ENCODE results near the gene ASTN1. TPM values are rescaled to one million over a fixed set of nuclear protein-coding genes. Genes with fewer than 3 reads are reported as not detected.

ASTN1 gene
- total and polyA plus RNA-seq, 5 experiments from 2014 or later = not detected

DNA sequence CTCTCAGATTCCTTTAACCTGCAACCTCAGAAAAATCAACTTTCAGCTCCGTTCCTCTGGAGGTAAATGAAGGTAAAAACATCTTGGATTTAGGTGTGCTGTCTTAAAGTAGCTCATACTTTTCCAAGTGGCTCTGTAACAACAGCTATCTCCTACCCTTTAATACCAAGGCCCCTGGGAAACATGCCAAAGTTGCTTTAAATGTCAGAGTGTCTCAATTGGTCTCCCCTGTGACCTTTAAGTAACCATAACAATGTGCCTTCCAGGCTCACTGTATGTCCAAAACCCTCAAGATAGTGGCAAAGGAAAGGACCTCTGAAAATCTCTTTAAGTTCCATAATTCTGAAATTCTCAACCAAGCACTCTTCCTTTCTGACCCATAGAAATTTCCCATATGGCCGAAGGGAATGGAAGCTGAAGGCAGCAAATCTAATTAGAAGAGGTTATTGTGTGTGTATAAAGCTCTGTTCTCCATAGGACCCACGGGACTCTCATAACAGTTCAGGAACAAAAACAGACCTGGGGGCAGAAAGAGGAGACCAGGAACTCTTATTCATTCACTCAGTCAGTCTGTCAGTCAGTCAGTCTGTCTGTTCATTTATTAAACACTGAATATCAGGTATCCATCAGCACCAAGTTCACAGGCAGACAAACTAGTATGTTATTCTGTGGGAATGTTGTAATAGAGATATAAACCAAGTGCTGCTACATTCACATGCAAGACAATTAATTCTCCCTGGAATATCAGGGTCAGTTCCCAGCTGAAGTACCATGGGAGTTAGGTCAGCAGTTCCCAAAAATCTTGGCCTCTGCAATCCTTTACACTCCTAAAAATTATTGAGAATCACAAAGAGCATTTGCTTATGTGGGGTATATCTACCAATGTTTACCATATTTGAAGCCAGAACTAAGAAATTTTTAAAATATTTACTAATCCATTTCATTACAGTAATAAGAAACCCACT lies 19.1 kb downstream of the ASTN1 start:
- POLR2A ChIA-PET = no interaction called here
- peaks cover 0 to 9% (median 0%) of the 10 kb centered on the region in 5 donors for H3K27me3 Mint-ChIP-seq
- H3K27ac Mint-ChIP-seq = no peak overlapping the region
- ATAC-seq (no peak), DNase-seq (no peak)
- no peak overlapping the region for H3K4me3 Mint-ChIP-seq
- H3K4me1 Mint-ChIP-seq = peaks cover 0 to 2% (median under 1%) of the 10 kb centered on the region in 4 donors
- no peaks in the 10 kb centered on the region for H3K36me3 Mint-ChIP-seq
- H3K9me3 Mint-ChIP-seq = peaks cover 0 to 9% (median 0%) of the 10 kb centered on the region in 9 donors

DNA sequence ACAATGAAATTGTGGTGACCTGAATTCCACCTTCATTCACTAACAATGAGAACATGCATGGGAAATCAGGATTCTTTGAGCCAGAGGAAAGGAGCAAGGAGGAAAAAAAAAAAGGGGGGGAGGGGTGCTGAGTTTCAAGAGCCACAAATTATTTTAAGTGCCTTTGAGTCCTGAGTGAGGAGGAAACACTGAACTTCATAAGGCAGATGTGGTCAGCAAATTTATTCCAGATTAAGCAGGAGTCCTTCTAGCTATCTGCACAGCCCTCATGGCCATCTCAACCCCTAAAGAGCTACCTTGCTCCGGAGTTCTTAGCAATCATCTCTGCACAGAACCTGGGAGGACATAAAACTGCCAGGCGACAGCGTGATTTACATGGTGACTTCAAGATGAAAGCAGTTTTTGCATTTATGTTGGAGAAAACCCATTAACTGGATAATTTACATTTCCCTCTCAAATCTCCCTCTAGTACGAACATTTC lies 21.7 kb downstream of the ASTN1 start:
- no peak for ATAC-seq
- Mint-ChIP-seq H3K27me3 (peaks cover 0 to 9% (median 0%) of the 10 kb centered on the region in 5 donors), H3K36me3 (no peaks in the 10 kb centered on the region), H3K4me1 (peaks cover 0 to 8% (median 0%) of the 10 kb centered on the region in 4 donors), H3K9me3 (peaks cover 0 to 11% (median 2%) of the 10 kb centered on the region in 9 donors), H3K27ac (no peak overlapping the region), H3K4me3 (no peak overlapping the region)
- DNase-seq = no peak
- POLR2A ChIA-PET = no interaction called here

DNA sequence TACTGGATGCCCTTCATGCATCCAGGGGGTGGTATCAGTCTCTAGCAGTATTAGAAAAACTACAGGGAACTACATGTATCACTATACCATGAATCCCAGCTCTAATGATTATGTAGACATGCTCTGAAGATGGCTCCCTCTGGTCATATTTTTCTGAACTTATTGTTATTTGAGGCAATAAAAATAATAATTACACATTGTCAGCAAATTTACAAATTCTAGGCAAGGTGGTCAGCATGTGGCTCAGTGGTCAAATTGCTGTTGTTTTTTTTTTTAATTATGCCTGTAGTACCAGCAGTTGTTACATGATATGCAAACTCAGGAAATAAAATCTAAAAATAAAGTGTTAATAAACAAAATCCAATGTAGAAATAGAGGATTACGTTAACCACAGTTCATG lies 22.5 kb downstream of the ASTN1 start:
- peaks cover 0 to 8% (median 0%) of the 10 kb centered on the region in 4 donors for H3K4me1 Mint-ChIP-seq
- H3K27ac Mint-ChIP-seq = no peak overlapping the region
- POLR2A ChIA-PET = no interaction called here

DNA sequence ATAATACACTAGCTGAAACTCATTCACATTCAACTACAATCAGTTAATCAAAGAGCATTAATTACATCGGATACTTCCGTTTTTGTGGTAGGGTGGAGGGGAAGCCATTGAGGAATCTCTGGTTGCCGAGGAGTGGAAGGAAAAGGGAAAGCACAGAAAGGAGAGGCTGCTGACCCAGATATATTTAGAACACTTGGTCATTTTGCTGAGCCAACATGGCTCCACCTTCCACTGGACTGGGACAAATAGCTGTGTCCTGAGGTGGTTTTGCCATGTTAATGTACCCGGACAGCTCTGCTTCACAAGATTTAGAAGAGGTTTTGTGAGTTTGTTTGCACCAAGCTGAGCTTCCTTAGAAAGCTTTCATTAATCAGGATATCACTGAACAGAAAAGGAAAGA lies 26.2 kb downstream of the ASTN1 start:
- no peak overlapping the region for H3K27ac Mint-ChIP-seq
- peaks cover 0 to 10% (median 0%) of the 10 kb centered on the region in 5 donors for H3K27me3 Mint-ChIP-seq
- peaks cover 0 to 13% (median 2%) of the 10 kb centered on the region in 9 donors for H3K9me3 Mint-ChIP-seq

More for the DNA sequence above, 22.5 kb downstream of the ASTN1 start:
- no peak for DNase-seq
- no peak for ATAC-seq
- H3K27me3 Mint-ChIP-seq = peaks cover 0 to 10% (median 0%) of the 10 kb centered on the region in 5 donors
- no peaks in the 10 kb centered on the region for H3K36me3 Mint-ChIP-seq
- no peak overlapping the region for H3K4me3 Mint-ChIP-seq
- H3K9me3 Mint-ChIP-seq = peaks cover 0 to 13% (median 1%) of the 10 kb centered on the region in 9 donors

DNA sequence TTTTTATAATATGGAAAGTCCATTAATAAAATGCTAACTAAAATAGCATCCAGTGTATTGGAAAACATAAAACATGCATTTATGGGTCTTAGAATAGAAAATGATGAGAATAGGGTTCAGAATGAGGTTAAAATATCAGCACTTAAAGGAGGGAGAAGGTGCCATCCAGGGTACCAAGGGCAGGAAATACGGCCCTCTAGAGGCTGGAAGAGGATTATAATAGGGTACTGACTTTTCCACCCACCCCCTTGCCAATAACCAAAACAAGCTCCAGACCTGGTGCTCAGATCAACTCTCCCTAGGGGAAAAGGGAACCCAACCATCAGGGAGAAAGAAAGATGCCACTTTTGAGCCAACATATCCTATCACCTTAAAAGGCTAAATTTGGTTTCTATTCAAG lies 26.7 kb downstream of the ASTN1 start:
- Mint-ChIP-seq H3K27ac (no peak overlapping the region), H3K4me1 (peaks cover 0 to 12% (median 0%) of the 10 kb centered on the region in 4 donors), H3K27me3 (peaks cover 0 to 10% (median 0%) of the 10 kb centered on the region in 5 donors), H3K4me3 (no peak overlapping the region), H3K36me3 (no peaks in the 10 kb centered on the region), H3K9me3 (peaks cover 0 to 13% (median 2%) of the 10 kb centered on the region in 9 donors)
- POLR2A ChIA-PET = no interaction called here
- DNase-seq = no peak
- ATAC-seq = no peak

More for the DNA sequence above, 26.2 kb downstream of the ASTN1 start:
- no peak for DNase-seq
- POLR2A ChIA-PET = no interaction called here
- ATAC-seq = no peak
- peaks cover 0 to 12% (median 0%) of the 10 kb centered on the region in 4 donors for H3K4me1 Mint-ChIP-seq
- H3K4me3 Mint-ChIP-seq = no peak overlapping the region
- H3K36me3 Mint-ChIP-seq = no peaks in the 10 kb centered on the region

DNA sequence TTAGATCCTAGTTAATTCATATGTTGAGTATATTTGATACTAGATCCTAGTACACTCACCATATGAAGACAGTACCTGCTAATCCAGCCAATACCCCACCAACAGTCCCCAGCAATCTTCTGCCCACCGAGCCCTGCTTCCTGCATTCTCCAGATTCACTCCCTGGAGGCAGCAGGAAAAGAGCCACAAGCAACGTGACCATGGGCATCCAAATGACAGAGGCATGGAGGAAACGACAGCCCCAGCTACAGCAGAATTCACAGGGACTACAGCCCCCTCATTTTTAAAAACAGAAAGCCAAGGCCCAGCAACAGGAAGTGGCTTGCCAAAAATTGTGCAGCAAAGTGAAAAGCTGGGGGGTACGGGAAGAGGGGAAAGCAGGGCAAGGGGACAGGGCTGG lies 29.3 kb downstream of the ASTN1 start:
- no peak overlapping the region for H3K27ac Mint-ChIP-seq
- peaks cover 0 to 10% (median 0%) of the 10 kb centered on the region in 5 donors for H3K27me3 Mint-ChIP-seq
- ATAC-seq (no peak), DNase-seq (no peak)
- no peaks in the 10 kb centered on the region for H3K36me3 Mint-ChIP-seq
- H3K4me3 Mint-ChIP-seq = no peak overlapping the region
- H3K4me1 Mint-ChIP-seq = peaks cover 0 to 9% (median 0%) of the 10 kb centered on the region in 4 donors
- POLR2A ChIA-PET = no interaction called here
- peaks cover 0 to 13% (median 2%) of the 10 kb centered on the region in 9 donors for H3K9me3 Mint-ChIP-seq

DNA sequence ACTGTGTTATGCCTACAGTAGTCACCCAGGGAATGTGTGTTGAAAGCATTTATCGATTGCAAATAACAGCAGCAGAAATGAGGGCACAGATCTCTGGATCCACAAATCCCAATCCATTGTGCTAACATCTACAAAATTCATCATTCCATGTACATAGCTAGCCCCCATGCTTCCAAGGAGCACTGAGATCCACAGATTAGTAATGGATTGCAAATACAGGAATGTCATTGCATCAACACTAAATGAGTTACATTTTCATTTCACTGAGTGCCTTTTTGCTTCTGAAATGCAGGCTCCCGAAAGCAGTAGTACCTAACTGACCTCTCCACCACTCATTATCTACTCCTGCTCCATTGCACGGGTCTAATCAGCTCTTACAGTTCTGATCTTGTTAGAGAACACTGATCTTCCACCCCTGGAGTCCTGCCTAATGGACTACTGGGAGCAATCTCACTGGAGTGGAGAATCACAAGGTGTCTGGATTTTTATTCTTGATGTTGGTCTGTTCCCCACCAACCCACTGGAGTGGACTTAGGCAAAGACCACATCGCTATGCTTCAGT lies 30.5 kb downstream of the ASTN1 start:
- Mint-ChIP-seq H3K27me3 (peaks cover 0 to 10% (median 1%) of the 10 kb centered on the region in 5 donors), H3K36me3 (no peaks in the 10 kb centered on the region), H3K4me3 (no peak overlapping the region), H3K27ac (no peak overlapping the region), H3K9me3 (peaks cover 0 to 17% (median 3%) of the 10 kb centered on the region in 9 donors), H3K4me1 (peaks cover 0 to 4% (median 0%) of the 10 kb centered on the region in 4 donors)
- POLR2A ChIA-PET = no interaction called here
- ATAC-seq = no peak
- no peak for DNase-seq

DNA sequence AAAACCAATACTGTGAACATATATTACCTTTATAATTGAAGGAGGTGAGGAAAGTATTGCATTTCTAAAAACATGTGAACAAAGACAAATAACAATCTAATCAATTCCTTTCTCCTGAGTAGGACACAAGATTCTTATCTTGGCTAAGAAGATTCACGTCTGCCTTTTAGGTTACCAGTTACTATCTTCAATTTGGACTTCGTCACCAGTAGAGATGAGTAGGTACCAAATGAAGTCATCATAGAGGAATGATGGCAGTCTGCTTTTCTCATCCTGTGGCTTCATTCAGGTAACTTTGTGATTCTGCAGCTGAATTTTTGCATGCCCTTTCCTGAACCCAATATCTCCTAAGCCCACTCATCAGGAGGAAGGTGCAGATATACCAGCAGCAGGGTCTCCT lies 32.4 kb downstream of the ASTN1 start:
- H3K9me3 Mint-ChIP-seq = peaks cover 0 to 10% (median 4%) of the 10 kb centered on the region in 9 donors
- no peak overlapping the region for H3K27ac Mint-ChIP-seq
- POLR2A ChIA-PET = no interaction called here
- peaks cover 0 to 7% (median 1%) of the 10 kb centered on the region in 5 donors for H3K27me3 Mint-ChIP-seq
- peaks cover 0 to 4% (median 0%) of the 10 kb centered on the region in 3 donors for H3K36me3 Mint-ChIP-seq
- ATAC-seq = no peak
- no peak for DNase-seq
- no peak overlapping the region for H3K4me3 Mint-ChIP-seq
- H3K4me1 Mint-ChIP-seq = peaks cover 0 to 4% (median 0%) of the 10 kb centered on the region in 4 donors

DNA sequence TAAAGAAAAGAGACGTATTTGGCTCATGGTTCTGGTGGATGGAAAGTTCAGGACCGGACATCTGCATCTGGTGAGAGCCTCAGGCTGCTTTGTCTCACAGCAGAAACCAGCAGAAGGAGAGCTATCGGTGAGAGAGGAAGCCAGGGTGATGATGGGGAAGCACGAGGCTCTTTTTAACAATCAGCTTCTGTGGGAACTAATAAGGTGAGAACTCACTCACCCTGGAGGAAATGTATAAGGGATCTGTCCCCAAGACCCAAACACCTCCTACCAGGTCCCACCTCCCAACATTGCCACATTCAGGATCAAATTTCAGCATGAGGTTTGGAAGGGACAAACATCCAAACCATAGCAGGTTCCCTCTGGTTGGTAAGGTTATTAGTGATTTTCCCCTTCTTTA lies 32.8 kb downstream of the ASTN1 start:
- Mint-ChIP-seq H3K36me3 (peaks cover 0 to 4% (median 0%) of the 10 kb centered on the region in 3 donors), H3K27ac (no peak overlapping the region), H3K9me3 (peaks cover 0 to 10% (median 4%) of the 10 kb centered on the region in 9 donors), H3K27me3 (peaks cover 0 to 7% (median 1%) of the 10 kb centered on the region in 5 donors), H3K4me3 (no peak overlapping the region), H3K4me1 (peaks cover 0 to 4% (median 0%) of the 10 kb centered on the region in 4 donors)
- ATAC-seq (no peak), DNase-seq (no peak)
- POLR2A ChIA-PET = no interaction called here

DNA sequence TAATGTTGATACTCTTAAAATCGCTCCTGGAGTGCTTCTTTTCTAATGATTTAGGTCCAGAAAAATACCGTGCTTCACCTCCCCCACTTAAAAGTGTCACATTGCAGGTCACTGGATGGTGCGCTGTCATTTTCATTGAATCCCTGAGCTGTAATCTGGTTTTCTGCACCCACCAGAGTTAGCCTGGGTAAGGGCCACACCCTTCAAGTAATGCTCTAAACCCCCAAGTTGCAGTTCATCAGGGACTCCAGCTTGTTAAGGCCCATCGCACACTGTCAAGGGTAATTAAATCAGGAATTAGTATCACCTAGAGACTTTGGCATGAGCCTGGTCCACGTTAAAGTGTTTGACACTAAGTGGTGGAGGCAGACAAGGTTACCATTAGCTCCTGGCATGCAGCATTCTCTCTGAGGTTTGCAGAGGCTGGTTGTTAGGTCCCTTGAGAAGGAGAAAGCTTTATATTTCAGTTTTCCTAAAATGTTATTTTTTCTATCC lies 34.0 kb downstream of the ASTN1 start:
- H3K4me1 Mint-ChIP-seq = peaks cover 0 to 4% (median 0%) of the 10 kb centered on the region in 4 donors
- H3K9me3 Mint-ChIP-seq = peaks cover 0 to 10% (median 4%) of the 10 kb centered on the region in 9 donors
- no peak overlapping the region for H3K27ac Mint-ChIP-seq
- peaks cover 0 to 4% (median 0%) of the 10 kb centered on the region in 3 donors for H3K36me3 Mint-ChIP-seq
- no peak for DNase-seq
- H3K27me3 Mint-ChIP-seq = peaks cover 0 to 7% (median 1%) of the 10 kb centered on the region in 5 donors
- POLR2A ChIA-PET = no interaction called here
- no peak for ATAC-seq
- H3K4me3 Mint-ChIP-seq = no peak overlapping the region

DNA sequence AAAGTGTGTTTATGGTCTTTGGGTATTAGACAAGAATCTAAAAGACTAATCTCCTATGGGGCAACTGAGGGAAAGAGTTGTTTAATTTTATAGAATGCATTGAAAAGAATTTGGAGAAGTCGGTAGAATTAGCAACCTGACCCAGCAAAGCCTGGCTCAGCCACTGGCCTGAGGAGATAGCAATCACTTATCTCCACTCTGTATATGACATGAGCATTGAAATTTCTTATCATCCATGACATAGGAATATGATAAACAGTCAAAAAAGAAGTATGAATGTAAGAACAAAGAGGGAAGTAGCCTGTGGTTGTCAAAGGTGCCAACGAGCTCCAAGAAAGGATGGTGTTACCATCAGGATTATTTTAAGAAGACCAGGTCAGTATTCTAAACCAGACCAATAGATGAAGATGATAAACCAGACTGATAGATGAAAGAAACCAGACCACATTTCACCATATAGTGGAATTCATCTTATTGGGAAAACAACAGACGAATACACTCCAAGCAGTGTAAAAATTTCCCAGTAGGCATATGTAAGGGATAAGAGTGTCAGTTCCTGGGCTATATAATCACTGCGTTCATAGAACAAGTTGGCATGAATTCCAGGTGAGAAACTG lies 35.7 kb downstream of the ASTN1 start:
- H3K4me1 Mint-ChIP-seq = no peaks in the 10 kb centered on the region
- POLR2A ChIA-PET = no interaction called here
- no peak overlapping the region for H3K4me3 Mint-ChIP-seq
- DNase-seq (no peak), ATAC-seq (no peak)
- H3K36me3 Mint-ChIP-seq = peaks cover 0 to 4% (median 0%) of the 10 kb centered on the region in 3 donors
- H3K27me3 Mint-ChIP-seq = peaks cover 0 to 10% (median 1%) of the 10 kb centered on the region in 5 donors
- H3K9me3 Mint-ChIP-seq = peaks cover 0 to 10% (median 3%) of the 10 kb centered on the region in 9 donors
- no peak overlapping the region for H3K27ac Mint-ChIP-seq

DNA sequence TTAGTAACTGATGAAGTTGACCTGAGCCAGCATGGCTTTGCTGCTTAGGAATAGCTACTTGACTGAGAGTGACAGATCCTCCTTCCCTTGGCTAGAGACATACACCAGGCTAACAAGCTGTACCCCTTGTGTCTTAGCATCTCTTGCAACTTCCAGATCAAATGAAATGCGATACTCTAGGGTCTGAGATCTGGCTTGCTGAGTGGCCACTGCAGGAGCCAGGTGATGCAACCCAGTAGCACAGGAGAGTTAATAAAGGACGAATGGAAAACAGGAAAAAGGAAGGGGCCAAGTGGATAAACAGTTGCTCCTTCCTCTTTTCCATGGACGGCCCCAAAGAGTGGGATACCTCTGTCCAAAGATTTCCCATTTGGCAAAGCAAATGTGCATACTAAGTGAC lies 38.2 kb downstream of the ASTN1 start:
- H3K36me3 Mint-ChIP-seq = peaks cover 0 to 4% (median 0%) of the 10 kb centered on the region in 3 donors
- peaks cover 0 to 10% (median 3%) of the 10 kb centered on the region in 5 donors for H3K27me3 Mint-ChIP-seq
- ATAC-seq (no peak), DNase-seq (no peak)
- H3K27ac Mint-ChIP-seq = no peak overlapping the region
- POLR2A ChIA-PET = no interaction called here
- H3K4me3 Mint-ChIP-seq = no peak overlapping the region
- peaks cover 0 to 10% (median 2%) of the 10 kb centered on the region in 9 donors for H3K9me3 Mint-ChIP-seq
- H3K4me1 Mint-ChIP-seq = peaks cover 0 to 4% (median 0%) of the 10 kb centered on the region in 4 donors

Data from naive thymus-derived CD8-positive, alpha-beta T cell (primary cell).